DOHH2 (cell line): ENCODE measurements around the gene CPNE6.
"Not testable (repeated sequence)": the region's sequence is repeated elsewhere in the genome, so short reads cannot be mapped to it uniquely, and the experiment has no call there.

Experiments
- H3F3A ChIP-seq: fragments of 200-600 bp; sonication (generic), shearing (Covaris generic); 2 replicates; pipeline ENCODE4 v1.6.0; 2016; ENCODE audit warnings: antibody characterized with exemption, mild to moderate bottlenecking; ENCODE audit not compliant: control insufficient read depth, insufficient read depth
- H3K27ac ChIP-seq: fragments of 200-600 bp; sonication (generic); 2 replicates; pipeline ENCODE4 v1.5.1; 2014; ENCODE audit warnings: low read depth, mild to moderate bottlenecking, low read length, moderate library complexity
- H3K27me3 ChIP-seq: fragments of 200-600 bp; sonication (generic); 2 replicates; pipeline ENCODE4 v1.6.1; 2014; ENCODE audit warnings: mild to moderate bottlenecking, low read length, mixed read lengths; ENCODE audit not compliant: control insufficient read depth
- H3K36me3 ChIP-seq: fragments of 200-600 bp; sonication (generic); 2 replicates; pipeline ENCODE4 v1.6.1; 2014; ENCODE audit warnings: mild to moderate bottlenecking, low read length, moderate library complexity, mixed read lengths; ENCODE audit not compliant: control insufficient read depth
- H3K4me1 ChIP-seq: fragments of 200-600 bp; sonication (generic); 2 replicates; pipeline ENCODE4 v1.6.1; 2014; ENCODE audit warnings: mild to moderate bottlenecking, low read length, mixed read lengths; ENCODE audit not compliant: control insufficient read depth
- H3K4me2 ChIP-seq: fragments of 200-600 bp; sonication (generic); 2 replicates; pipeline ENCODE4 v1.6.0; 2014; ENCODE audit warnings: mild to moderate bottlenecking, low read length, moderate library complexity
- H3K4me3 ChIP-seq: fragments of 200-600 bp; sonication (generic); 2 replicates; pipeline ENCODE4 v1.5.1; 2014; ENCODE audit warnings: mild to moderate bottlenecking, low read length, mixed read lengths
- H3K79me2 ChIP-seq: fragments of 200-600 bp; sonication (generic); 2 replicates; pipeline ENCODE4 v1.6.1; 2014; ENCODE audit warnings: mild to moderate bottlenecking, low read length, mixed read lengths; ENCODE audit not compliant: control insufficient read depth
- H3K9me2 ChIP-seq: fragments of 200-600 bp; sonication (generic); replicated peaks from 2 replicates; pipeline ENCODE4 v1.6.1; 2014; ENCODE audit warnings: mild to moderate bottlenecking, low read length, mixed read lengths; ENCODE audit not compliant: control insufficient read depth
- H3K9me3 ChIP-seq: fragments of 200-600 bp; sonication (generic); 2 replicates; pipeline ENCODE4 v1.6.1; 2014; ENCODE audit warnings: antibody characterized with exemption, low read length, mixed read lengths; ENCODE audit not compliant: control insufficient read depth, insufficient read depth
- H4K20me1 ChIP-seq: fragments of 200-600 bp; sonication (generic); 2 replicates; pipeline ENCODE4 v1.6.0; 2014; ENCODE audit warnings: low read depth, mild to moderate bottlenecking, antibody characterized with exemption, low read length, moderate library complexity; ENCODE audit not compliant: control insufficient read depth, insufficient read depth
- EZH2phosphoT487 ChIP-seq: fragments of 200-600 bp; sonication (generic); IDR thresholded peaks from 2 replicates; pipeline ENCODE4 v1.6.1; 2017; ENCODE audit warnings: borderline replicate concordance, mild to moderate bottlenecking, antibody characterized with exemption, low read length, moderate library complexity, mixed read lengths
- TF ChIP-seq, protein P1 (sequence below): fragments of 200-600 bp; sonication (generic); IDR thresholded peaks from one replicate; pipeline ENCODE4 v1.5.1; 2014; ENCODE audit warnings: antibody characterized with exemption, mild to moderate bottlenecking, low read depth, low read length; ENCODE audit not compliant: poor library complexity, severe bottlenecking

Gene CPNE6

GRCh38 chr14:24036169-24036962 lies 35.0 kb upstream of the CPNE6 start:
- Histone ChIP-seq H3K9me3 (peaks cover 11% of the 10 kb centered on the region; the same call in 1 of the 2 replicates), H3K4me1 (peaks cover 7% of the 10 kb centered on the region), H4K20me1 (no peaks in the 10 kb centered on the region), H3K79me2 (no peaks in the 10 kb centered on the region), H3K27me3 (no peaks in the 10 kb centered on the region), H3K27ac (no peak overlapping the region), H3F3A (no peaks in the 10 kb centered on the region), H3K9me2 (no peaks in the 10 kb centered on the region), H3K36me3 (no peaks in the 10 kb centered on the region), H3K4me3 (peak overlapping the region; percentile 87), H3K4me2 (peak overlapping the region; percentile 95)
- TF ChIP-seq EZH2phosphoT487: no peak
- TF ChIP-seq, protein P1, sequence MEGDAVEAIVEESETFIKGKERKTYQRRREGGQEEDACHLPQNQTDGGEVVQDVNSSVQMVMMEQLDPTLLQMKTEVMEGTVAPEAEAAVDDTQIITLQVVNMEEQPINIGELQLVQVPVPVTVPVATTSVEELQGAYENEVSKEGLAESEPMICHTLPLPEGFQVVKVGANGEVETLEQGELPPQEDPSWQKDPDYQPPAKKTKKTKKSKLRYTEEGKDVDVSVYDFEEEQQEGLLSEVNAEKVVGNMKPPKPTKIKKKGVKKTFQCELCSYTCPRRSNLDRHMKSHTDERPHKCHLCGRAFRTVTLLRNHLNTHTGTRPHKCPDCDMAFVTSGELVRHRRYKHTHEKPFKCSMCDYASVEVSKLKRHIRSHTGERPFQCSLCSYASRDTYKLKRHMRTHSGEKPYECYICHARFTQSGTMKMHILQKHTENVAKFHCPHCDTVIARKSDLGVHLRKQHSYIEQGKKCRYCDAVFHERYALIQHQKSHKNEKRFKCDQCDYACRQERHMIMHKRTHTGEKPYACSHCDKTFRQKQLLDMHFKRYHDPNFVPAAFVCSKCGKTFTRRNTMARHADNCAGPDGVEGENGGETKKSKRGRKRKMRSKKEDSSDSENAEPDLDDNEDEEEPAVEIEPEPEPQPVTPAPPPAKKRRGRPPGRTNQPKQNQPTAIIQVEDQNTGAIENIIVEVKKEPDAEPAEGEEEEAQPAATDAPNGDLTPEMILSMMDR: peak; percentile 79

DNA sequence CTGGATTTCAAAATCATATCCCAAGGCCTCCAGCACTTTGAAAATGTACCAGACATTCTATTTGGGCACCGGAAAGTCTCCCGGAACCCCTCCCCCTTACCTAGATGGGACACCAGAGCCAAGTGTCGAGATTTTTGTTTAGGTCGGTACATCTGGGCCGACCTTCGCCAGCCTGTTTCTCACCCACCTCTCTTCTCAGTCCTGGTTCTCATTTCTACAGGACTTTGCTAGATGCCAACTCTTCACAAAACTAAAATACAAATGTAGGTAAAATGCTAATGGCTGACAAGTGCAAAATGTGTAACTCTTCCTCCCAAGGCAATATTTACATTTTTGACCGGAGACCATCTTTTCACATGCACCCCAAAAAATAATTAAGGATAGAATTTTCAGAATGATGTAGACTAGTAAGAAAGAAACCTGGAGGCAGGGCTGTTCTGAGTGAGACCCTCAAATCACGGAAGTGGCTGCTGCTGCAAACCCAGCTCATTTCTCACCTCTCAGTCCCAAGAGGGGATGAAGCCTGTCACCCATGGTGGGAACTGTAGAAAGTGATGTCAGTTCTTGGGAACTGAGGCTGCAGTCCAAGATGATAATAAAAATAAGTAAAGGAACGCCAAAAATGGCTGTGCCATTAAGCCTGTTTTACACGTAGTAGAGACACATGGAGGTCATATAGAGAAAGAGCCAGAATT lies 34.3 kb upstream of the CPNE6 start:
- peak overlapping the region; percentile 87 for H3K4me3 ChIP-seq
- peak overlapping the region; percentile 95 for H3K4me2 ChIP-seq
- H4K20me1 ChIP-seq, H3K79me2 ChIP-seq, H3K27me3 ChIP-seq, H3F3A ChIP-seq, H3K9me2 ChIP-seq, H3K4me1 ChIP-seq, H3K27ac ChIP-seq, H3K36me3 ChIP-seq: not testable (repeated sequence)
- H3K9me3 ChIP-seq: peaks cover 10% of the 10 kb centered on the region; the same call in 1 of the 2 replicates

- Histone ChIP-seq H3K79me2 (no peaks in the 10 kb centered on the region), H3K4me1 (peaks cover 7% of the 10 kb centered on the region), H3K4me3 (no peak overlapping the region), H3F3A (no peaks in the 10 kb centered on the region), H4K20me1 (no peaks in the 10 kb centered on the region), H3K9me2 (no peaks in the 10 kb centered on the region), H3K27ac (no peak overlapping the region), H3K36me3 (no peaks in the 10 kb centered on the region), H3K4me2 (no peak overlapping the region), H3K27me3 (no peaks in the 10 kb centered on the region), H3K9me3 (peaks cover 6% of the 10 kb centered on the region; the same call in 1 of the 2 replicates)
- TF ChIP-seq EZH2phosphoT487: no peak
- TF ChIP-seq, protein P1: no peak
Observed at GRCh38 chr14:24037658-24038037, 33.7 kb upstream of the CPNE6 start.

GRCh38 chr14:24038686-24039085 lies 32.7 kb upstream of the CPNE6 start:
- Histone ChIP-seq H3K9me2 (no peaks in the 10 kb centered on the region), H3K4me1 (peaks cover 7% of the 10 kb centered on the region), H3K79me2 (no peaks in the 10 kb centered on the region), H3K4me2 (no peak overlapping the region), H3K27me3 (no peaks in the 10 kb centered on the region), H3F3A (no peaks in the 10 kb centered on the region), H4K20me1 (no peaks in the 10 kb centered on the region), H3K4me3 (no peak overlapping the region), H3K36me3 (no peaks in the 10 kb centered on the region), H3K9me3 (no peaks in the 10 kb centered on the region), H3K27ac (no peak overlapping the region)
- TF ChIP-seq, protein P1: no peak
- TF ChIP-seq EZH2phosphoT487: no peak
